ENCODE measurements around the gene BCAS1.

Gene BCAS1

GRCh38 chr20:54025251-54025771 lies 45.1 kb downstream of the BCAS1 start:
- no peaks in the 10 kb centered on the region for H3K9me3 ChIP-seq (replicated peaks; ENCODE audit: low read length)
- H3K4me1 ChIP-seq (ENCODE audit: control insufficient read depth, insufficient read depth, low read length), result no peaks in the 10 kb centered on the region
- H3K36me3 ChIP-seq (ENCODE audit: insufficient read depth, low read length), result no peaks in the 10 kb centered on the region
- no peak overlapping the region for H3K9ac ChIP-seq (ENCODE audit: low read depth, low read length)
- H3K27me3 ChIP-seq (ENCODE audit: control insufficient read depth, insufficient read depth, low read length), result peaks cover 16% of the 10 kb centered on the region
- H3K4me2 ChIP-seq (ENCODE audit: low read length), result no peak overlapping the region
- H3K4me3 ChIP-seq (ENCODE audit: low read length), result no peak overlapping the region

- no peaks in the 10 kb centered on the region for H3K9me3 ChIP-seq (replicated peaks; ENCODE audit: low read length)
- H3K4me1 ChIP-seq (ENCODE audit: control insufficient read depth, insufficient read depth, low read length), result no peaks in the 10 kb centered on the region
- no peak overlapping the region for H3K9ac ChIP-seq (ENCODE audit: low read depth, low read length)
- H3K4me3 ChIP-seq (ENCODE audit: low read length), result no peak overlapping the region
- H3K27me3 ChIP-seq (ENCODE audit: control insufficient read depth, insufficient read depth, low read length), result peaks cover 4% of the 10 kb centered on the region
- no peak overlapping the region for H3K4me2 ChIP-seq (ENCODE audit: low read length)
- no peaks in the 10 kb centered on the region for H3K36me3 ChIP-seq (ENCODE audit: insufficient read depth, low read length)
Observed at GRCh38 chr20:54023406-54023805, 47.0 kb downstream of the BCAS1 start.

GRCh38 chr20:54021446-54022235 lies 48.8 kb downstream of the BCAS1 start:
- no peaks in the 10 kb centered on the region for H3K4me1 ChIP-seq (ENCODE audit: control insufficient read depth, insufficient read depth, low read length)
- no peak overlapping the region for H3K4me2 ChIP-seq (ENCODE audit: low read length)
- no peak overlapping the region for H3K9ac ChIP-seq (ENCODE audit: low read depth, low read length)
- no peaks in the 10 kb centered on the region for H3K9me3 ChIP-seq (replicated peaks; ENCODE audit: low read length)
- H3K27me3 ChIP-seq (ENCODE audit: control insufficient read depth, insufficient read depth, low read length), result peaks cover 4% of the 10 kb centered on the region
- no peak overlapping the region for H3K4me3 ChIP-seq (ENCODE audit: low read length)
- no peaks in the 10 kb centered on the region for H3K36me3 ChIP-seq (ENCODE audit: insufficient read depth, low read length)

GRCh38 chr20:54020868-54021267 lies 49.5 kb downstream of the BCAS1 start:
- Histone ChIP-seq H3K36me3 (ENCODE audit: insufficient read depth, low read length) (no peaks in the 10 kb centered on the region), H3K4me1 (ENCODE audit: control insufficient read depth, insufficient read depth, low read length) (no peaks in the 10 kb centered on the region), H3K9me3 (replicated peaks; ENCODE audit: low read length) (no peaks in the 10 kb centered on the region), H3K9ac (ENCODE audit: low read depth, low read length) (no peak overlapping the region), H3K4me3 (ENCODE audit: low read length) (no peak overlapping the region), H3K4me2 (ENCODE audit: low read length) (no peak overlapping the region), H3K27me3 (ENCODE audit: control insufficient read depth, insufficient read depth, low read length) (peaks cover 4% of the 10 kb centered on the region)

GRCh38 chr20:54020348-54020747 lies 50.0 kb downstream of the BCAS1 start:
- no peaks in the 10 kb centered on the region for H3K4me1 ChIP-seq (ENCODE audit: control insufficient read depth, insufficient read depth, low read length)
- H3K9ac ChIP-seq (ENCODE audit: low read depth, low read length), result no peak overlapping the region
- H3K9me3 ChIP-seq (replicated peaks; ENCODE audit: low read length), result no peaks in the 10 kb centered on the region
- H3K4me3 ChIP-seq (ENCODE audit: low read length), result no peak overlapping the region
- no peaks in the 10 kb centered on the region for H3K36me3 ChIP-seq (ENCODE audit: insufficient read depth, low read length)
- H3K27me3 ChIP-seq (ENCODE audit: control insufficient read depth, insufficient read depth, low read length), result no peaks in the 10 kb centered on the region
- H3K4me2 ChIP-seq (ENCODE audit: low read length), result no peak overlapping the region

GRCh38 chr20:54019585-54019984 lies 50.8 kb downstream of the BCAS1 start:
- Histone ChIP-seq H3K4me2 (ENCODE audit: low read length) (no peak overlapping the region), H3K9ac (ENCODE audit: low read depth, low read length) (no peak overlapping the region), H3K4me3 (ENCODE audit: low read length) (no peak overlapping the region), H3K4me1 (ENCODE audit: control insufficient read depth, insufficient read depth, low read length) (no peaks in the 10 kb centered on the region), H3K9me3 (replicated peaks; ENCODE audit: low read length) (no peaks in the 10 kb centered on the region), H3K36me3 (ENCODE audit: insufficient read depth, low read length) (no peaks in the 10 kb centered on the region), H3K27me3 (ENCODE audit: control insufficient read depth, insufficient read depth, low read length) (no peaks in the 10 kb centered on the region)

GRCh38 chr20:54019127-54019526 lies 51.3 kb downstream of the BCAS1 start:
- Histone ChIP-seq H3K4me2 (ENCODE audit: low read length) (no peak overlapping the region), H3K4me1 (ENCODE audit: control insufficient read depth, insufficient read depth, low read length) (no peaks in the 10 kb centered on the region), H3K4me3 (ENCODE audit: low read length) (no peak overlapping the region), H3K27me3 (ENCODE audit: control insufficient read depth, insufficient read depth, low read length) (no peaks in the 10 kb centered on the region), H3K9me3 (replicated peaks; ENCODE audit: low read length) (no peaks in the 10 kb centered on the region), H3K9ac (ENCODE audit: low read depth, low read length) (no peak overlapping the region), H3K36me3 (ENCODE audit: insufficient read depth, low read length) (no peaks in the 10 kb centered on the region)

- no peaks in the 10 kb centered on the region for H3K36me3 ChIP-seq (ENCODE audit: insufficient read depth, low read length)
Observed at GRCh38 chr20:54017846-54018245, 52.5 kb downstream of the BCAS1 start.

GRCh38 chr20:54015496-54015895 lies 54.9 kb downstream of the BCAS1 start:
- Histone ChIP-seq H3K4me2 (ENCODE audit: low read length) (no peak overlapping the region), H3K9ac (ENCODE audit: low read depth, low read length) (no peak overlapping the region), H3K4me3 (ENCODE audit: low read length) (no peak overlapping the region), H3K27me3 (ENCODE audit: control insufficient read depth, insufficient read depth, low read length) (peaks cover 3% of the 10 kb centered on the region), H3K9me3 (replicated peaks; ENCODE audit: low read length) (no peaks in the 10 kb centered on the region), H3K4me1 (ENCODE audit: control insufficient read depth, insufficient read depth, low read length) (no peaks in the 10 kb centered on the region), H3K36me3 (ENCODE audit: insufficient read depth, low read length) (no peaks in the 10 kb centered on the region)

More at GRCh38 chr20:54017846-54018245, 52.5 kb downstream of the BCAS1 start:
- Histone ChIP-seq H3K4me1 (ENCODE audit: control insufficient read depth, insufficient read depth, low read length) (no peaks in the 10 kb centered on the region), H3K9me3 (replicated peaks; ENCODE audit: low read length) (no peaks in the 10 kb centered on the region), H3K9ac (ENCODE audit: low read depth, low read length) (no peak overlapping the region), H3K4me2 (ENCODE audit: low read length) (no peak overlapping the region), H3K4me3 (ENCODE audit: low read length) (no peak overlapping the region), H3K27me3 (ENCODE audit: control insufficient read depth, insufficient read depth, low read length) (no peaks in the 10 kb centered on the region)

- no peak overlapping the region for H3K4me3 ChIP-seq (ENCODE audit: low read length)
- peaks cover 5% of the 10 kb centered on the region for H3K27me3 ChIP-seq (ENCODE audit: control insufficient read depth, insufficient read depth, low read length)
- no peaks in the 10 kb centered on the region for H3K9me3 ChIP-seq (replicated peaks; ENCODE audit: low read length)
- H3K9ac ChIP-seq (ENCODE audit: low read depth, low read length), result no peak overlapping the region
- H3K4me2 ChIP-seq (ENCODE audit: low read length), result no peak overlapping the region
- H3K36me3 ChIP-seq (ENCODE audit: insufficient read depth, low read length), result no peaks in the 10 kb centered on the region
- H3K4me1 ChIP-seq (ENCODE audit: control insufficient read depth, insufficient read depth, low read length), result no peaks in the 10 kb centered on the region
Observed at GRCh38 chr20:54014293-54014926, 56.0 kb downstream of the BCAS1 start.

- Histone ChIP-seq H3K9me3 (replicated peaks; ENCODE audit: low read length) (no peaks in the 10 kb centered on the region), H3K4me2 (ENCODE audit: low read length) (no peak overlapping the region), H3K4me3 (ENCODE audit: low read length) (no peak overlapping the region), H3K27me3 (ENCODE audit: control insufficient read depth, insufficient read depth, low read length) (peaks cover 5% of the 10 kb centered on the region), H3K4me1 (ENCODE audit: control insufficient read depth, insufficient read depth, low read length) (no peaks in the 10 kb centered on the region), H3K36me3 (ENCODE audit: insufficient read depth, low read length) (no peaks in the 10 kb centered on the region), H3K9ac (ENCODE audit: low read depth, low read length) (no peak overlapping the region)
Observed at GRCh38 chr20:54013471-54013870, 56.9 kb downstream of the BCAS1 start.

Data from skeletal muscle satellite cell (primary cell).